NCI-H774 (cell line): ENCODE results near the gene ANKRD13C.
A peak's percentile ranks its signal among the peaks of the same experiment; 100 is the strongest.
"Not testable (repeated sequence)": the region's sequence is repeated elsewhere in the genome, so short reads cannot be mapped to it uniquely, and the experiment has no call there.

Source experiments
- DNase-seq: peaks from one replicate; lab custom pipeline; 2025; lab: John Stamatoyannopoulos, UW

The ANKRD13C gene

GRCh38 chr1:70360321-70360720 lies 5.8 kb upstream of the ANKRD13C start:
- no peak for DNase-seq

DNA sequence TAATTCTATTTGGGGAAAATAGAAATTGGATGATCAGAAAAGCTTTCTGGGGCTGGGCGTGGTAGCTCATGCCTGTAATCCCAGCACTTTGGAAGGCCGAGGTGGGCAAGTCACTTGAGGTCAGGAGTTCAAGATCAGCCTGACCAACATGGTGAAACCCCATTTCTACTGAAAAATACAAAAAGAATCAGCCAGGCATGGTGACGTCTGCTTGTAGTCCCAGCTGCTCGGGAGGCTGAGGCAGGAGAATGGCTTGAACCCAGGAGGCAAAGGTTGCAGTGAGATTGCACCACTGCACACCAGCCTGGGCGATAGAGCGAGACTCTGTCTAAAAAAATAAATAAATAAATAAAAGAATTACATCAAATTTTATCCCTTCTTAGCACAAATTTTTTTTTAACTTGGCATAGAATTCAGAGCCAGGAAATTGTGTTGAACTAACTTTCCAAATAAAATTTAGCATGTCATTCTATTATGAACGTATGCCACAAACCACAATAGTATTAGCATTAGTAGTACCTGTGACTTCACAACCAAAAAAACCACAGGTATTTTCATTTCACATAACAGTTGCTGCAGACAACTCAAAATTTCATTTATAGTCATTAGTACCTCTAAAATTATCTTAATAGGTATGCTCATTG lies 4.5 kb upstream of the ANKRD13C start:
- no peak for DNase-seq

DNA sequence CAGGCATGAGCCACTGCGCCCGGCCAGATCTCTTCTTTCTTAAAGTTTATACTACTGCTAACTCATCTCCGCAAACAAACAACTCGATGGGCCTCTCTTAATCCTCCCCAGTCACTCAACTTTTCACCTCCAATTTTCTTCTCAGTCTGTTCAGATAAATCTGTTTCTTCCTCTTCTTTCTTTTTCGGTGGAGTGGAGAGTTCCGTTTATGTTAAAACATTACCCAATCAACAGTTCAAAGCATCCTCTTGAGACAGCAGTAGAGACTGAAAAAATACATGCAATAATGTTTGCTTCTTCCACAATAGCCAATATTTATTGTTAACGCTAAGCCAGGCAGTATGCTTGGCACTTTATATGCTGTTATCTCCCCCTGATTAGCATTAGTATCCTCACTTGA lies 1.4 kb upstream of the ANKRD13C start:
- no peak for DNase-seq

DNA sequence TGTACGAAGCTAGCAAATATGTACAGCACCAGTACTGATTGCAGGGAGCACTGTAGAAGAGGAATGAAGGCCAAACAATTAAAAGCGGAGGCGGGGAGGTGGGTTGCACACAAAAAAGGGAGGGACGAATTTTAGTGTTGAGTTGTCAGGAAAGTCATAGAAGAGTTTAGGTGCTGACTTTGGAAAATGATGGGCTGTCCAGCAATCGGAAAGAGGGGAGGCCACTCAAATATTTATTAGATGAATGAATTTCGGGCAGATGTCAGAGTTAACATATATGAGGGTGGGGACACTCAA lies 537 bp upstream of the ANKRD13C start:
- no peak for DNase-seq

DNA sequence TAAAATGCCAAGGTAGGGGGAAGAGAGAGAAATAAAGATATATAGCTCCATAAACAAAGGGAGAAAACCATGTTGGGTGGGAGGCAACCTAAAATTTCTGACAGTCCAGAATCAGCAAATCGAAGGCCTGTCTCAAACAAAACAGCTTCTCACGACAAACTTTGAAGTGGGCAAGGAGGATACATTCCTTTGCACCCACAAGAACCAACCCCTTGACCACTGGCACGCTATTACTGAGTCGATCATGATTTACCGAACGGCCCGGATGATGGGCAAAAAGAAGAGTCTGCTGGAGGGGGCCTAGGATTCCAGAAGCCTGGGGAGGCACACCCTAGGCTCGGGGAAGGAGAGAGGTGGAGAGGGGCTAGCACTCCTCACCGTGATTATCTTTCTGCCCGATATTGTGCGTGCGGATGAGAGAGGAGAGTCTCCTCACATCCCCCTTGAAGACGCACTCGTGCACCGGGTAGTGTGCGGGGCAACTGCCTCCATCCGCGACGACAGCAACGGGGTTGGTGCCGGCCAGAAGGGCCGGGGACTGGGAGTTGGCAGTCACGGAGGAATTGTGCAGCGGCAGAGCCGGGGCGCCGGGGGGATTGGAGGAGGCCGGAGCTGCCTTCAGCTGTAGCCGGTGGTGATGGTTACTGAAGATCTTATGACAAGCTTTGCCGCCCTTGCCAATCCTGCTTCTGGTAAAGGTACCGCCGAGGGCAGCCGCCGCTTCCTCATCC lies 756 bp downstream of the ANKRD13C start:
- DNase-seq = no peak

GRCh38 chr1:70353044-70353443 lies 1.5 kb downstream of the ANKRD13C start:
- no peak for DNase-seq

GRCh38 chr1:70349799-70350198 lies 4.7 kb downstream of the ANKRD13C start:
- not testable (repeated sequence) for DNase-seq

- DNase-seq = no peak
Measured at GRCh38 chr1:70348399-70349165, 5.9 kb downstream of the ANKRD13C start.

DNA sequence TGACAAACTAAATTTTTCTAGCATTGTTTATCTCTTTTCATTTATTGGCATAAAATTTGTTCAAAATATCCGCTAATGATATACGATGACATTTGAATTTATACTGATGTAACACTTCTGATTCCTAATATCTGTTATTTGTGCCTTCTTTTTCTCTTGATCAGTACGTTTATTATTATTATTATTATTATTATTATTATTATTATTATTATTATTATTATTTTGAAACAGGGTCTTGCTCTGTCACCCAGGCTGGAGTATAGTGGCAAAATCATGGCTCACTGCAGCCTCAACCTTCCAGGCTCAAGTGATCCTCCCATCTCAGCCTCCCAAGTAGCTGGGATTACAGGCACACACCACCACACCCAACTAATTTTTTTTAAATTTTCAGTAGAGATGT lies 14.9 kb downstream of the ANKRD13C start:
- DNase-seq = not testable (repeated sequence)

GRCh38 chr1:70336050-70336449 lies 18.5 kb downstream of the ANKRD13C start:
- DNase-seq = no peak

- no peak for DNase-seq
Measured at GRCh38 chr1:70334436-70334835, 20.1 kb downstream of the ANKRD13C start.

DNA sequence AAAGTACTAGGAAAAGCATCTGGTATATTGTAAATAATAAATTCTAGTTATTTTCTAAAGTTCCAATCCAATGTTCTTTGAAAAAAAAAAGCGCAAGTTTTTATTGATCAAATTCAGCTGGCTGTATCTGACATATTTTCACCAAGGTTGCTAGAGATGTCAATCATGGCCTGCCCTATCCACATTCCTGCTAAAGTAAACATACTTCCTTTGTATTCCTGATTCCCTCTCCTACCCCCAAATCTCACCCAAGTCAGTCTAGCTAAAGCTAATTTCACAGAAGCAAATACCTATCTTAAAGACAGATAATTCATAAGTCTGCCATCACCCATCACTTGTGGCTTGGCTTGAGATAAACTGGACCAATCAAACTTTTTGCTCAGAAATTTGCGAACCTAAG lies 21.3 kb downstream of the ANKRD13C start:
- DNase-seq = no peak

DNA sequence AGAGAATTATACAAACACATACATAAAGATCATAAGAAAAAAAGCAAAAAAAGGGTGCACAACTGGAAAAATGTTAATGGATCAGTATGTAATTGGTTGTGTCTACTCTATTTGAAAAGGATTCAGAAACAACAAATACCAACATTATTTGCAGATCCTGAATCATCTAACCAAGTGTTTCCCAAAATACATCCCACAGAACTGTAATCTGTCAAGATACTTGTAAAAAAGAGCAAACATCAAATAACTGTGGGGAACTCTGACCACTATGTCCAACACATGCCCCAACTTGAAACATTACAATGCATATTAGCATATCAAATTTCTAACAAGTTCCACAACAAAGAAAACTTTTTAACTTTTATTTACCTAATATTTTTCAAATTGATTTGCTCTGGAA lies 22.6 kb downstream of the ANKRD13C start:
- no peak for DNase-seq

GRCh38 chr1:70327306-70328076 lies 27.0 kb downstream of the ANKRD13C start:
- DNase-seq = no peak

DNA sequence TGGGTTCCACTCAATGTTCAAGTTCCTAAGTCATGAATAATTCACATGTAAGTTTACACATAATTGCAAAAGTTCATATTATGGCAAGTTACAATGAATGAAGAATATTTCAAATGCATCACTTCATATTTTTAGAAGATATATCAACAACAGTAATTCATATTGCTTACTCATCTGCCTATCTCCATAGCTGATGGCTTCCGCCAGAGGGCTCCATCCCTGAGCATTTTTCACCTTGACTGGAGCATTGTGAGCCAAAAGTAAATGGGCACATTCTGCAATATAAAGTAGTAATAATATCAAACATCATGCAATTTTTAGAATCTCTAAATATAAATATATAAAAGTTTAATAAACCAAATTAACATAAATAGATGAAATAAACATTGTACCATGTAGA lies 29.8 kb downstream of the ANKRD13C start:
- no peak for DNase-seq

DNA sequence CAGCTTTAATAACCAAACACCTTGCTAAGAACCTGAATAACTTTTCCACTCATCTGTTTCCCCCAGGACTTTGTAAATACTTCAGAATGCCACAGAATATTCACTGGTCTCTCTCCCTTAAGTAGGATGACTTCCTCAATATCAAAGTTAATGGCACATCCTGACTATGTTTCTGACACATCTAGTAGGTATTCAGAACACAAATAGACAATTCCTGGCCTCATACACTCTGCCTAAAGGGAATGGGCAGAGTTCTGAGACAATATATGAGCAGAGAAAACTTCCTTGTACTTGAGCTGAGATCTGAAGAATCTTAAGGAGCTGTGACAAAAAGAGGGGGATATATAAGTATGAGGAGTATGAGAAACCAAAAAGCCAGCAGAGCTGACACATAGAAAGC lies 34.8 kb downstream of the ANKRD13C start:
- no peak for DNase-seq

- DNase-seq = no peak
Measured at GRCh38 chr1:70318191-70318590, 36.3 kb downstream of the ANKRD13C start.

- DNase-seq = no peak
Measured at GRCh38 chr1:70317087-70317486, 37.4 kb downstream of the ANKRD13C start.

- DNase-seq = no peak
Measured at GRCh38 chr1:70315782-70316181, 38.7 kb downstream of the ANKRD13C start.

GRCh38 chr1:70314706-70315304 lies 39.7 kb downstream of the ANKRD13C start:
- DNase-seq = no peak

DNA sequence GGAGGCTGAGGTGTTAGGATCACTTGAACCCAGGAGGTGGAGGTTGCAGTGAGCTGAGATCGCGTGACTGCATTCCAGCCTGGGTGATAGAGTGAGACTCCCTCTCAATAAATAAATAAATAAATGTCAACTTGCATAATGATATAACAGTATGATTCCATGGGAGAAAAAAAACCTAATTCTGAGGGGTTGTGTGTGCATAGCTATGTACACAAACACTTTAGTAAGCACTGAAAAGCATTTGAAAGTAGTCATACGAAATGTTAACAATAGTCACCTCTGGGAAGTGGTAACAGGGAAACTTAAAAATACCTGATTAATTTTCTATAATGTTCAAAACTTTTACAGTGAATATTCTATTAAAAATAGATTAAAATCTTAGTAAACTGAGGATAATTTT lies 43.2 kb downstream of the ANKRD13C start:
- peak; percentile 37 for DNase-seq

- no peak for DNase-seq
Measured at GRCh38 chr1:70299472-70299871, 55.0 kb downstream of the ANKRD13C start.
